Gastrocnemius medialis (tissue), 4 donors: Measurements from ENCODE around the gene CDKL2.

Experiments used
- CTCF ChIP-seq, 5 experiments: fragments of 450-650 bp in 3 of 5; fragments of 200-600 bp in 2 of 5; sonication (generic) in 2 of 5; IDR thresholded peaks in 4 of 5; conservative IDR thresholded peaks in 1 of 5; 1 replicate in 4 of 5; 2 replicates in 1 of 5; pipeline ENCODE4 v1.5.1; 2016 to 2019; ENCODE audit warnings: antibody characterized with exemption in 5 of 5, mild to moderate bottlenecking in 3 of 5, moderate library complexity in 3 of 5
- POLR2A ChIP-seq, 2 donors: fragments of 450-650 bp; IDR thresholded peaks; one replicate each; pipeline ENCODE4 v1.6.1; 2017; ENCODE audit warnings: antibody characterized with exemption in 2 of 2, mild to moderate bottlenecking in 2 of 2, moderate library complexity in 2 of 2

DNA sequence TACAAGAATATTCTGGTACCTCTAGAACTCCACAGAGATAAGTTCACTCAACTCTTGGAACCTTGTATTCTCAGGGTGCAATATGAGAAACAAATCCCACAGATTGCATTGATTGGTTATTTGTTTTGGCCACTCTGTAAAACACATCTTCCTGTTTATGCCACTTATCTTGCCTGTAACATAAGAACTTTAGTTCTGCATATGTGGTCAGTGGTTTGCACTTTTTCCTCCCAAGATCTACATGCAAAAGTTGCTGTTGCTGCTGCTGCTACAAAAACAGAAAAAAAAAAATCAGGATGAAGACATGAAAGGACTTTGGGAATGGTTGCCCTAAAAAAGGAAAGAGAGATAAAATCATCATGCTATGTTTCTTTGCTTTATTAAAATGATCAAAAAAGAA is 64.8 kb downstream of the CDKL2 start:
- no peak for TF ChIP-seq CTCF (IDR thresholded peaks at IDR 0.05 in 4 of 5, conservative IDR thresholded peaks at IDR 0.05 in 1 of 5)
- TF ChIP-seq POLR2A (IDR thresholded peaks at IDR 0.05) = no peak
